GM19035 (cell line): ENCODE data around the gene SOAT2.

Experiments
- ATAC-seq: cut with Tn5 transposase; IDR thresholded peaks from one replicate; pipeline ENCODE4 v1.9.1; 2021; ENCODE audit not compliant: unreplicated experiment

Gene SOAT2

GRCh38 chr12:53064613-53065436 is 38.5 kb upstream of the SOAT2 start:
- no peak for ATAC-seq

- ATAC-seq, result no peak
These were observed 37.8 kb upstream of the SOAT2 start for GRCh38 chr12:53065470-53065869.

GRCh38 chr12:53065975-53066931 is 37.0 kb upstream of the SOAT2 start:
- no peak for ATAC-seq

GRCh38 chr12:53067074-53067992 is 36.0 kb upstream of the SOAT2 start:
- no peak for ATAC-seq

- ATAC-seq, result no peak
These were observed 35.1 kb upstream of the SOAT2 start for GRCh38 chr12:53067993-53068770.

GRCh38 chr12:53068811-53069585 is 34.3 kb upstream of the SOAT2 start:
- ATAC-seq, result no peak

- no peak for ATAC-seq
These were observed 33.5 kb upstream of the SOAT2 start for GRCh38 chr12:53069621-53070410.

- ATAC-seq, result no peak
These were observed 32.3 kb upstream of the SOAT2 start for GRCh38 chr12:53070877-53071492.

- ATAC-seq, result no peak
These were observed 31.4 kb upstream of the SOAT2 start for GRCh38 chr12:53071591-53072551.

- ATAC-seq, result no peak
These were observed 29.4 kb upstream of the SOAT2 start for GRCh38 chr12:53073881-53074280.

- ATAC-seq, result no peak
These were observed 28.8 kb upstream of the SOAT2 start for GRCh38 chr12:53074283-53074998.

- no peak for ATAC-seq
These were observed 28.3 kb upstream of the SOAT2 start for GRCh38 chr12:53074999-53075370.

- no peak for ATAC-seq
These were observed 26.8 kb upstream of the SOAT2 start for GRCh38 chr12:53076461-53076860.

GRCh38 chr12:53077030-53077429 is 26.3 kb upstream of the SOAT2 start:
- no peak for ATAC-seq

GRCh38 chr12:53078425-53079225 is 24.7 kb upstream of the SOAT2 start:
- ATAC-seq, result peak; percentile 27
